Stimulated activated CD8-positive, alpha-beta memory T cell treated with anti-CD3 and anti-CD28 coated beads, Interleukin-12 subunit alpha, Interleukin-12 subunit beta, amount 100 ng/mL, for 1 hour (primary cell): Measurements from ENCODE around the gene ALG14.
"Not testable (repeated sequence)": the region's sequence is repeated elsewhere in the genome, so short reads cannot be mapped to it uniquely, and the experiment has no call there.

ENCODE experiments used
- DNase-seq: peaks from one replicate; pipeline ENCODE4 v3.0.0-alpha.2; 2020; ENCODE audit warnings: low read depth

The ALG14 gene

DNA sequence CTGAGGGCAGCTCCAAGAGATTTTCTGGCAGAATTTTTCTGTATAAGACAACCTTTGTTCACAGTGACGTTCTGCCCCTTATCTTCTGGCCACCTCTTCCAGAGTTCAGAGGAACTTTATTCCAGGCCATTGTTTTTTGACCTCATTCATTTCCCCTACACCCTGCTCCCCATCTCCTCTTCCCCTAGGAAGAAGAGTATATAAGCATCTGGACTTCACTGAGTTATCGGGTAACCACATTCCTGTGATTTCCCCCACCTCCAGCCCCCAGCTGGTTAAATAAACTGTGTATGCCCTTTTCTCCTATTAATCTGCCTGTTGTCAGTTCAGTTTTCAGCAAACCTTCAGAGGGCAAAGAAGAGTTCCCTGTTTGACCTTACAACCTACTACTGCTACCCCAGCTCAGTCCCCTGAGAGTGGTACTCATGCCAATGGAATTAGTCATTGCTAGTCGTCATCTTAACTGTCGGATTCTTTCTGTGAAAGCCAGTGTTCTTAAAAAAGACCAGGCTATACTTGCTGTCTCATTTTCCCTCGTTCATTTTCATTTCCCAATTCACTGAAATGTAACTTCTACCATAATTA lies 14.3 kb upstream of the ALG14 start:
- no peak for DNase-seq

GRCh38 chr1:95085376-95085775 lies 12.6 kb upstream of the ALG14 start:
- DNase-seq = no peak

GRCh38 chr1:95084317-95085176 lies 11.8 kb upstream of the ALG14 start:
- DNase-seq = peak; percentile 15

DNA sequence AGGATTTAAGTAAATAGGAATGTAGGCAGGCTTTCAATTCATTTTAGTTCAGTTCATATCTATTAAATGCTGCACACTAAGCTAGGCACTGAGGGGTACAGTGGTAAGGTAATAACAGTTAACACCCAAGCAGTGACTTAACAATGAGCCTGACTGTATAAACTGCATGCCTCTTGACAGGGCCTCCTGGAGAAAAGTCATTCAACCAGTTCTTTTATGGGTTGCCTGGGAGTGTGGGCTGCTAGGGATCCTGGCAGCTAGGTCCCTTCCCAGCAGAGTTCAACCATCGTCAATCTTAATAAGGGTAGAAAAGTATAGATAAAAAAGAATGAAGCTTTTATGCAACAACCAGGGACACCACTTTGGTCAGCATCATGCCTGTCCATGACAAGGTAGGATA lies 8.1 kb upstream of the ALG14 start:
- DNase-seq = no peak

GRCh38 chr1:95080446-95080845 lies 7.7 kb upstream of the ALG14 start:
- DNase-seq = no peak

DNA sequence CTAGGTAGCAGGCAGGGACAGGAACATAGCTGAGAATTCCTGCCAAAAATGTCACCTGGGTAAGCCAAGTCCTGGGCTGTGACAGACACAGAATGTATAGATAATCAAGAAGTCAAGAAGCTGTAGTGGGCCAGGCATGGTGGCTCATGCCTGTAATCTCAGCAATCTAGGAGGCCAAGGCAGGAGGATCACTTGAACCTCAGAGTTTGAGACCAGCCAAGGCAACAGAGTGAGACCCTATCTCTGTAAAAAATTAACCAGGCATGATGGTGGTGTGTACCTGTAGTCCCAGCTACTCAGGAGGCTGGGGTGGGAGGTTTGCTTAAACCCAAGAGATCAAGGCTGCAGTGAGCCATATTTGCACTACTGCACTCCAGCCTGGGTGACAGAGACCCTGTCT lies 3.3 kb upstream of the ALG14 start:
- DNase-seq = no peak

- DNase-seq = no peak
Observed at GRCh38 chr1:95073446-95073845, 695 bp upstream of the ALG14 start.

- DNase-seq = no peak
Observed at GRCh38 chr1:95072117-95072516, 634 bp downstream of the ALG14 start.

DNA sequence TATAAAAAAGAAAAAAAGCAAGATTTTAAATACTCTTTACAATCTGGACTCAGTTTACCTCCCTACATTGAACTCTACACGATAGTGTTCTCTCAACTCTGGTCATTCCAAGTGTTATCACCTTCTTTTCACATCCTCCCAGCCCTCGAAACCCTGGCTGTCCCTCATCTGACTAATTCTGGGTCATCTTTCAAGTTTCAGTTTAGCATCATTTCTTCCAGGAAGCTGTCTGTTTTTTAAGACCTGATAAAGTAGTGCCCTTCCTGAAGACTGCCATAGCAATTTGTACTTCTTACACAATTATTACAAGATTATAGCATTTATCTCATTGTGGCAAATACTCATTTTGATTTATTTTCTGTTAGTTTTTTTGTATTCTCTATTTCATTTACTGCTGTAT lies 1.2 kb downstream of the ALG14 start:
- DNase-seq = no peak

DNA sequence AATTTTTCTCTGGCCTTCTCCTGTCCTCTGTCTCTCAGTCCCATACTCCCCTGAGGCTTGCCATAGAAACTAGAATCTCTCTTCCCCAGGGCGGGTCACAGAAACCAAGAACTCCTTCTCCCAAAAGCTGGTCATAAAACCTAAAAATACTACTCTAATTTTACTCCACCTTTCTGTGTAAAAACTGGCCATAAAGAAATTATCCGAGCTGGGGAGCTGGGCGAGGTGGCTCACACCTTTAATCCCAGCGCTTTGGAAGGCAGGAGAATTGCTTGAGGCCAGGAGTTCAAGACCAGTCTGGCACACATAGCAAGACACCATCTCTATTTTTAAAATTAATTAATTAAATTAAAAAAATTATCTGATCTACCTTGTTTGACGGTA lies 3.0 kb downstream of the ALG14 start:
- no peak for DNase-seq

DNA sequence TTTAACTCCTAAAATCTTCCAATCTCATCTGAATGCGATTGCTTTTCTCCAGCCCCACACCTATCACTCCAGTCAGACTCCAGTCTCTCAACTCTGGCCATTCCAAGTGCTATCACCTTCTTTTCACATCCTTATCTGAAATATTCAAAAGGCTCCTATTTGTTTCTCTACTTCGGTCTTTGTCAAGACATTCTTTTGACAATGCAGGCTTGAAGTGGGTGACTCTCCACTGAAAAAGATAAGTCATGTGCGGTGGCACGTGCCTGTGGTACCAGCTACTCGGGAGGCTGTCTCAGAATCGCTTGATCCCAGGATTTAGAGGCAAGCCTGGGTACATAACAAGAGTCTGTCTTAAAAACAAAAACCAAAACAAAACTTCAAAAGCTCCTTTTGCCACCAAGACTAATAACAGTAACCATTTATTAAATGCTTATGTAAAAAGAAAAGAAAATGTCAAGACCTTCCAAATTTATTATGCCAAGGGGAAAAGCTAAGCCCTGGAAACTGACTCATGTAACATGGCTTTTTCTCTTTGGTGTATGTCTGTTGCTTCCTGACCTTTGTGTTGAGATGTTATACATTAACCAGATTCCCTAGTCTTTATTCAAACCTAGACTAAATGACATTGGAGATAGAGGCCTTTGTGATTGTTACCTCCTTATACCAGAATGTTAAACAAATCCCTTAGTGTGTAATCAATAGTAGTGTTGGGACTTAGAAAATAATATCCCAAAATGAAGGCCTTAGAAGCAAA lies 3.6 kb downstream of the ALG14 start:
- no peak for DNase-seq

DNA sequence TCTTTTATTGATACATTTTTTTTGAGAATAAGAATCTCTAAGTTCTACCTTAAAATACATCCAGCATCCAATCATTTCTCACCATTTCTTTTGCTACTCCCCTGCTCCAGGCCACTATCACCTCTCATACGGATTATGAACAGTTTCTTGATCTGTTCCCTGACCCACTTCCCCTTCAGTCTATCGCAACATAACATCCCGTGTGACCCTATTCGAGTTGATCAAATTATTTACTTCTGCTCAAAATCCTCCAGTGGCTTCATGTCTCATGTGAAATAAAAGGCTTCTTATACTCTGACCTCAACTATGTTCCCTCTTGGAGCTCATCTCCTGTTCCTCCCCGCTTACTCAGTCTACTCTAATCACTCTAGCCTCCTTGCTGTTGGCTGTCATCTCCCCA lies 5.2 kb downstream of the ALG14 start:
- no peak for DNase-seq

DNA sequence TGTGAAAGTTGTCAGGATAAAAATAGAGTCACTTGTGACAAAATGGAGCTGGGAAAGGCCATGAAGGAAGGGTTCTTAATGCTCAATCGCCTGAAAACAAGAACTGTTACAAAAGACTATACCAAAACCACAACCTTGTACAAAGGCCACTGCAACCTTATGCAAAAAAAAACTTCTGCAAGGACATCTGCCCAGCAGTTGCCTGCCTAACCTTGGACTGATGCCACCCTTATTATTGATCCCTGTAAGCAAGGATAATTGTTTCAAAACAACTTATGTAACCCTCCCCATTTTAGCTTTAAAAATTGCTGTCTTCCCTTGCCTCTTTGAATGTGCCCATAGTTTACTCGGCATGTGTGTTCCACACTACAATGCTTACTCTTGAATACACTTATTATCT lies 5.7 kb downstream of the ALG14 start:
- no peak for DNase-seq

GRCh38 chr1:95061445-95062006 lies 11.2 kb downstream of the ALG14 start:
- DNase-seq = no peak

- no peak for DNase-seq
Observed at GRCh38 chr1:95058974-95059373, 13.8 kb downstream of the ALG14 start.

DNA sequence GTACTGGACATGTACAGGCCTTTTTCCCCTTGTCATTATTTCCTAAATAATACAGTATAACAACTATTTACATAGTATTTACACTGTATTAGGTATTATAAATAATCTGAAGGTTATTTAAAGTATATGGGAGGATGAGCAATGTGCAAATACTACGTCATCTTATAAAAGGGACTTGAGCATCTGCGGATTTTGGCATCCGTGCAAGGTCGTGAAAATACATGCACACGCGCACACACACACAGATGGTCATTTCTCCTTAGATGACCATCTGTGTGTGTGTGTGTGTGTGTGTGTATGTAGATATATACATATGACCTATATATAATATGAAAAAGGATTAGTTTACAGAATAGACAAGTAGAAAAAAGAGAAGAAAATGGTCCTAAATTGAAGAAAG lies 15.4 kb downstream of the ALG14 start:
- DNase-seq = no peak

- no peak for DNase-seq
Observed at GRCh38 chr1:95049935-95050334, 22.8 kb downstream of the ALG14 start.

GRCh38 chr1:95048317-95048716 lies 24.4 kb downstream of the ALG14 start:
- DNase-seq = no peak

DNA sequence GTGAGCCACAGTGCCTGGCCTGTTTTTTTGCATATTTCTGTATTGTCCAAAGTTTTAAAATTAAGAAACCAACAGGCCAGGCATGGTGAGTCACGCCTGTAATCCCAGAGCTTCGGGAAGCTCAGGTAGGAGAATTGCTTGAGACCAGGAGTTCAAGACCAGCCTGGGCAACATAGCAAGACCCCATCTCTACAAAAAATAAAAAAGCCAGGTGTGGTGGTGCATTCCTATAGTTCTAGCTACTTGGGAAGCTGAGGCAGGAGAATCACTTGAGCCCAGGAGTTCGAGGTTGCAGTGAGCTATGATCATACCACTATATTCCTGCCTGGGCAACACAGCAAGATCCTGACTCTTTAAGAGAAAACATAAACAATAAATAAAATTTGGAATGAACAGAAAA lies 25.1 kb downstream of the ALG14 start:
- DNase-seq = not testable (repeated sequence)

DNA sequence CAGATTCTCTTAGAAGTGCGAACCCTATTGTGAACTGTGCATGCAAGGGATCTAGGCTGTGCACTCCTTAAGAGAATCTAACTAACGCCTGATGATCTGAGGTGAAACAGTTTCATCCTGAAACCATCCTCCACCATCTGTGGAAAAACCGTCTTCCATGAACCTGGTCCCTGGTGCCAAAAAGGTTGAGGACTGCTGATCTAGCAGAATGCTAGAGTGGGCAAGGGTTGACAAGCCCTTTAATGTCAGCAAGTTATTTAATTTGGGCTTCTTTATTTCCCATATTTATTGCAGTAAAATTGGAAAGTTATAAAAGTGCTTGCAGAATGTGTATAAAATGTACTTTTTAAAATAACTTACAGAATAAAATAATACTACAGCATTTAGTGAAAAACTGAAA lies 26.4 kb downstream of the ALG14 start:
- no peak for DNase-seq

- peak; percentile 59 for DNase-seq
Observed at GRCh38 chr1:95043141-95043980, 29.4 kb downstream of the ALG14 start.

DNA sequence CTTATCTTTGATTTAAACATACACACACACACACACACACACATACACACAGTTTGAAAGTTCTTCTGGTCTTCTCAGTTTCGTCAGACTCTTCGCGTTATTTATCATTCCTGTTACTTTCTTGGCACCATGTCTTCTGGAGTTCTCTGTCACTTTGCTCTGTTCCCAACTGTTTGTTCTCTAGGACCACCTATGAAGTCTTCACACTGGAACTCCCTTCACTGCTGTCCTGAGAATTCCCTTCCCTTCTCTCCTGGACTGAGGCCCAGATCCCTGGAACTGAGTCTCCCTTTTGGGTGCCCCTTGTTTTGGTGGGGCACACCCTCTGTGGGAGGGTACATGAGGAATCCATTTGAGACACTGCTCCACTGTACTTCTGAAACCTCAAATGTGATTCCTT lies 30.5 kb downstream of the ALG14 start:
- DNase-seq = no peak
